OCI-LY3 (cell line): ENCODE measurements around the gene MRPL40.

ENCODE experiments used
- H2AFZ ChIP-seq: fragments of 200-600, 300-600 bp; shearing (Covaris generic); 2 replicates; pipeline ENCODE4 v1.6.0; 2014; ENCODE audit warnings: antibody characterized with exemption, low read depth, low read length
- H3K27ac ChIP-seq: fragments of 200-600, 300-600 bp; sonication (generic); 2 replicates; pipeline ENCODE4 v1.5.1; 2014; ENCODE audit warnings: mild to moderate bottlenecking, low read length, moderate library complexity, mixed read lengths
- H3K27me3 ChIP-seq: fragments of 200-600, 300-600 bp; sonication (generic); 2 replicates; pipeline ENCODE4 v1.6.1; 2014; ENCODE audit warnings: low read depth, low read length, mixed read lengths
- H3K36me3 ChIP-seq: fragments of 200-600, 300-600 bp; sonication (generic); replicated peaks from 2 replicates; pipeline ENCODE3; 2014; ENCODE audit warnings: low read depth, low read length, mixed read lengths
- H3K4me1 ChIP-seq: fragments of 300-600, 200-600 bp; sonication (generic); 2 replicates; pipeline ENCODE4 v1.6.1; 2014; ENCODE audit warnings: low read length, mixed read lengths
- H3K4me2 ChIP-seq: fragments of 200-600, 300-600 bp; sonication (generic); 2 replicates; pipeline ENCODE4 v1.6.1; 2014; ENCODE audit warnings: low read length, mixed read lengths
- H3K4me3 ChIP-seq: fragments of 300-600, 200-600 bp; sonication (generic); 2 replicates; pipeline ENCODE4 v1.5.1; 2014; ENCODE audit warnings: antibody characterized with exemption, mild to moderate bottlenecking, low read length, moderate library complexity
- H3K79me2 ChIP-seq: fragments of 300-600, 200-600 bp; shearing (Covaris generic); 2 replicates; pipeline ENCODE4 v1.6.1; 2014; ENCODE audit warnings: mild to moderate bottlenecking, low read length, mixed read lengths
- H3K9ac ChIP-seq: fragments of 300-600, 200-600 bp; shearing (Covaris generic); 2 replicates; pipeline ENCODE4 v1.6.0; 2014; ENCODE audit warnings: mild to moderate bottlenecking, low read length, moderate library complexity
- H3K9me3 ChIP-seq: fragments of 200-600, 300-600 bp; shearing (Covaris generic); 2 replicates; pipeline ENCODE4 v1.6.1; 2014; ENCODE audit warnings: low read length, mixed read lengths; ENCODE audit not compliant: insufficient read depth
- H4K20me1 ChIP-seq: fragments of 200-600, 300-600 bp; sonication (generic); 2 replicates; pipeline ENCODE4 v1.6.1; 2016; ENCODE audit warnings: low read length, mixed read lengths; ENCODE audit not compliant: insufficient read depth
- CTCF ChIP-seq: fragments of 200-600, 300-600 bp; sonication (generic); IDR thresholded peaks from 2 replicates; pipeline ENCODE4 v1.5.1; 2014; ENCODE audit warnings: antibody characterized with exemption, low read length, low read depth
- EZH2phosphoT487 ChIP-seq: fragments of 200-600 bp; shearing (Covaris generic); IDR thresholded peaks from 2 replicates; pipeline ENCODE4 v1.6.1; 2018; ENCODE audit warnings: antibody characterized with exemption, mixed run types, low read depth

Gene MRPL40

DNA sequence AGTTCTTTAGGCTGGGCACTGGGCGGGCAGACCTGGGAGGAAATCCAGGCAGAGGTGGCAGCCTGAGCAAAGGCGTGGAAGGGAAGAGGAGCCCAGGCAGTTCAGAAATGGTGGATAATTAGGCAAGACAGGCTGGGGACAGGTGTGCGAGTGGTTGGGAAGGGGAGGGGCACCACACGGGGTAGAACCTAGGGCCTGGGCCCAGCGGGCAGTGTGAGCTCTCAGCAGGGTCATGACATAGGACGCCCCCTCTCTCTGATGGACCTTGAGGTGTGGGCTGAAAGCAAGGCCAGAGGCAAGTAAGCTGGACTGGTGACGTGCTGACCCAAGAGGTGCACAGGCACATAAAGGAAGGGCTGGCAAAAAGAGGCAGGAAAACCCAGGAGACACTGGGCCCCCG, 39.9 kb downstream of the MRPL40 start:
- Histone ChIP-seq H2AFZ (no peak overlapping the region), H3K9me3 (no peaks in the 10 kb centered on the region), H3K36me3 (peaks cover 58% of the 10 kb centered on the region), H3K79me2 (peaks cover 26% of the 10 kb centered on the region), H3K27me3 (no peaks in the 10 kb centered on the region), H3K4me3 (no peak overlapping the region), H3K4me2 (no peak overlapping the region), H3K4me1 (peaks cover 2% of the 10 kb centered on the region), H3K27ac (no peak overlapping the region), H3K9ac (no peak overlapping the region), H4K20me1 (peaks cover 12% of the 10 kb centered on the region)
- TF ChIP-seq CTCF (no peak), EZH2phosphoT487 (no peak)

- TF ChIP-seq EZH2phosphoT487 (no peak), CTCF (peak; percentile 27; the same call in 1 of the 2 replicates)
- Histone ChIP-seq H3K9me3 (no peaks in the 10 kb centered on the region), H4K20me1 (peaks cover 23% of the 10 kb centered on the region), H3K36me3 (peaks cover 46% of the 10 kb centered on the region), H3K27ac (no peak overlapping the region), H3K4me2 (no peak overlapping the region), H2AFZ (no peak overlapping the region), H3K4me3 (no peak overlapping the region), H3K9ac (no peak overlapping the region), H3K27me3 (no peaks in the 10 kb centered on the region), H3K79me2 (peaks cover 40% of the 10 kb centered on the region), H3K4me1 (peaks cover 11% of the 10 kb centered on the region)
Observed at GRCh38 chr22:19473578-19473977, 41.2 kb downstream of the MRPL40 start.

DNA sequence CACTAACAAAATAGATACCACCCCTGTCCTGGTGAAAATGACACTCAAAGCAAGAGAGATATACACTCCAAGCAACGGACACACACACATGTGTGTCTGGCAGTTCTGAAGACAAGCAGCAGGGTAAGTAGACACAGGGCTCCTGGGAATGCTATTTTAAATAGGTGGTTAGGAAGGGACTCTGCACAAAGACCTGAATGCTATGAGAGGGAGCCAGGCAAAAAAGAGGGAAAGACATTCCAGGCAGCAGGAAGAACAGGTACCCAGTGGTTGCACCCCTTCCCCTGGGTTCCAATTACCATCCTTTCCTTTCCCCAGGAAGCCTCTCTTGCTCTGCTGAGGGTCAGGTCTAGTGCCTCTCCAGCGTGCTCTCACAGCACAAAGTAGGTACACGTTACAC, 43.7 kb downstream of the MRPL40 start:
- Histone ChIP-seq H3K27me3 (no peaks in the 10 kb centered on the region), H2AFZ (no peak overlapping the region), H3K79me2 (peaks cover 56% of the 10 kb centered on the region), H3K9me3 (no peaks in the 10 kb centered on the region), H3K4me1 (peaks cover 17% of the 10 kb centered on the region), H4K20me1 (peaks cover 23% of the 10 kb centered on the region), H3K4me3 (no peak overlapping the region), H3K4me2 (no peak overlapping the region), H3K9ac (no peak overlapping the region), H3K27ac (no peak overlapping the region), H3K36me3 (peaks cover 30% of the 10 kb centered on the region)
- TF ChIP-seq CTCF (no peak), EZH2phosphoT487 (no peak)

GRCh38 chr22:19477321-19478044, 45.1 kb downstream of the MRPL40 start:
- H3K9me3 ChIP-seq: no peaks in the 10 kb centered on the region
- H3K9ac ChIP-seq: peak overlapping the region; percentile 96
- peaks cover 18% of the 10 kb centered on the region for H3K4me1 ChIP-seq
- peaks cover 57% of the 10 kb centered on the region for H3K79me2 ChIP-seq
- H4K20me1 ChIP-seq: peaks cover 20% of the 10 kb centered on the region
- H3K27me3 ChIP-seq: no peaks in the 10 kb centered on the region
- H2AFZ ChIP-seq: no peak overlapping the region
- no peak overlapping the region for H3K27ac ChIP-seq
- peak; percentile 49 for TF ChIP-seq CTCF
- TF ChIP-seq EZH2phosphoT487: no peak
- H3K4me3 ChIP-seq: peak overlapping the region; percentile 85
- peak overlapping the region; percentile 97 for H3K4me2 ChIP-seq
- peaks cover 26% of the 10 kb centered on the region for H3K36me3 ChIP-seq
